ENCODE data around the gene CD200.

Gene CD200

DNA sequence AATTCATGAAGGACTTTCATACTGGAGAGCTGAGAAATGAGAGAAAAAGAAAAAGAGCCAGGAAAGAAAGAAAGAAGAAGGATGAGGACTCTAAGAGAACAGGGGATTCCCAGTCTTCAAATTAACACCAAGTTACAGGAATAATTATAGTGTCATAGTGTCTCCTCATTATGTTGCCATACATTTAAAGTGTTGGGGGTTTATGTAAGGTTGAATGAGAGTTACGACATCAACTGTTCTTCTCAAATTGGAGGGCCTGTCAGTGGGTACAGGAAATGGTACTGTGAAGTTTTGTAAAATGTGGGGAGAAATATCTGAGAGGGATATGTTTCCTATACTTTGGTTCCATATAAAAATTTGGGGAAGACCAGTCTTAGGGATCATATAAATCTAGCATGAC, 12.3 kb upstream of the CD200 start:
- Histone ChIP-seq H3K4me3 (ENCODE audit: low read depth, low read length) (no peak overlapping the region), H3K27me3 (ENCODE audit: insufficient read depth, low read depth, severe bottlenecking) (peaks cover 7% of the 10 kb centered on the region), H3K9me3 (ENCODE audit: severe bottlenecking) (peaks cover 3% of the 10 kb centered on the region), H3K36me3 (no peaks in the 10 kb centered on the region), H3K27ac (no peak overlapping the region)
- DNase-seq, result no peak
- TF ChIP-seq, protein P1, sequence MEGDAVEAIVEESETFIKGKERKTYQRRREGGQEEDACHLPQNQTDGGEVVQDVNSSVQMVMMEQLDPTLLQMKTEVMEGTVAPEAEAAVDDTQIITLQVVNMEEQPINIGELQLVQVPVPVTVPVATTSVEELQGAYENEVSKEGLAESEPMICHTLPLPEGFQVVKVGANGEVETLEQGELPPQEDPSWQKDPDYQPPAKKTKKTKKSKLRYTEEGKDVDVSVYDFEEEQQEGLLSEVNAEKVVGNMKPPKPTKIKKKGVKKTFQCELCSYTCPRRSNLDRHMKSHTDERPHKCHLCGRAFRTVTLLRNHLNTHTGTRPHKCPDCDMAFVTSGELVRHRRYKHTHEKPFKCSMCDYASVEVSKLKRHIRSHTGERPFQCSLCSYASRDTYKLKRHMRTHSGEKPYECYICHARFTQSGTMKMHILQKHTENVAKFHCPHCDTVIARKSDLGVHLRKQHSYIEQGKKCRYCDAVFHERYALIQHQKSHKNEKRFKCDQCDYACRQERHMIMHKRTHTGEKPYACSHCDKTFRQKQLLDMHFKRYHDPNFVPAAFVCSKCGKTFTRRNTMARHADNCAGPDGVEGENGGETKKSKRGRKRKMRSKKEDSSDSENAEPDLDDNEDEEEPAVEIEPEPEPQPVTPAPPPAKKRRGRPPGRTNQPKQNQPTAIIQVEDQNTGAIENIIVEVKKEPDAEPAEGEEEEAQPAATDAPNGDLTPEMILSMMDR (IDR thresholded peaks at IDR 0.05; ENCODE audit: low read depth, low read length), result no peak

- TF ChIP-seq, protein P1 (IDR thresholded peaks at IDR 0.05; ENCODE audit: low read depth, low read length), result no peak
- H3K27ac ChIP-seq, result no peak overlapping the region
- H3K36me3 ChIP-seq, result no peaks in the 10 kb centered on the region
- no peak overlapping the region for H3K4me3 ChIP-seq (ENCODE audit: low read depth, low read length)
- no peak for DNase-seq
- no peaks in the 10 kb centered on the region for H3K9me3 ChIP-seq (ENCODE audit: severe bottlenecking)
- peaks cover 7% of the 10 kb centered on the region for H3K27me3 ChIP-seq (ENCODE audit: insufficient read depth, low read depth, severe bottlenecking)
Measured at GRCh38 chr3:112321867-112322652, 10.9 kb upstream of the CD200 start.

GRCh38 chr3:112327371-112327951, 5.5 kb upstream of the CD200 start:
- Histone ChIP-seq H3K36me3 (no peaks in the 10 kb centered on the region), H3K4me3 (ENCODE audit: low read depth, low read length) (no peak overlapping the region), H3K27me3 (ENCODE audit: insufficient read depth, low read depth, severe bottlenecking) (peaks cover 6% of the 10 kb centered on the region), H3K27ac (no peak overlapping the region), H3K9me3 (ENCODE audit: severe bottlenecking) (no peaks in the 10 kb centered on the region)
- DNase-seq, result peak; percentile 26
- TF ChIP-seq, protein P1 (IDR thresholded peaks at IDR 0.05; ENCODE audit: low read depth, low read length), result peak; percentile 30

GRCh38 chr3:112331851-112332250, 1.1 kb upstream of the CD200 start:
- Histone ChIP-seq H3K4me3 (ENCODE audit: low read depth, low read length) (no peak overlapping the region), H3K27ac (no peak overlapping the region), H3K27me3 (ENCODE audit: insufficient read depth, low read depth, severe bottlenecking) (peaks cover 29% of the 10 kb centered on the region), H3K36me3 (no peaks in the 10 kb centered on the region), H3K9me3 (ENCODE audit: severe bottlenecking) (no peaks in the 10 kb centered on the region)
- TF ChIP-seq, protein P1 (IDR thresholded peaks at IDR 0.05; ENCODE audit: low read depth, low read length), result no peak
- DNase-seq, result no peak

DNA sequence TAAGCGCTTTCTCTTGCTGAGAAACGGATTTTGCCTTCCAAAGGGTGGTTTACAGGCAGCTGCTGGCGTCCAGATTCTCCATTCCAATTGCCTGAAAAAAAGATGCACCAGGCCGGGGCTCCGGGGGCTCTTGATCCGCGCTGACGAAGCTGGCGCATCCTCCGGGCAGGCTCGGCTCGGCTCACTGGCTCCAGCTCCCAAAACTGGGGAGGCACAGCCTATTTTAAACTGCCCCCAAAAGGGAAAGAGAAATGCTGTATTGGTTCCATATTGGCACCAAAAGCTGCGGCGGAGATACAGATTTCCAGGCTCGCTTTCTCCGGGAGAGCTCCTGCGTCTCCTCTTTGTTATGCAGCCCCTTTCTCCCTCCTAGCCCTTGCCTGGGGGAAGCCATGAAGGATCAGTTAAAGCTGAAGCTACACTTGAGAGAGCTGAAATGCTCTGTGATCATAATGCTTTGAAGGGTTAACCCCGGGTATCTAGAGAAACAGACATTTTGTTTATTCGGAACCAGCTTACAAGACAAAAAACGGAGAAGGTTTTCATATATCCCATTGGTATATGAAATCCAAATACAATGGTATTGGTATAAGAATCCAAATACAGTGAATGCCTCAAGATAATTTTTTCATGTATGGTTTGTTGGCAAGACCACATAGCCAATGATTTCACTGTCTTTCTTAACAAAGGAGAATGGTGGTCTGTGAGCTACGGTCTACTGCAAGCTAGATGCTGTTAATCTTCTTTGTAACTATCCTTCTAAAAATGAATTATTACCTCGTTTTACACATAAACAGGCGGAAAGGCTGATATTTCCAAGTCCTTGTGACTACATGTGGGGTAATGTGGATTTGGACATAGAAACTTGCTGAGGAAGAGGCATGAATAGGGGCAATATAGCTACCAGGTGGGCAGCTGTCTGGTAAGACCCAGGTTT, 693 bp downstream of the CD200 start:
- H3K27ac ChIP-seq, result no peak overlapping the region
- H3K36me3 ChIP-seq, result no peaks in the 10 kb centered on the region
- peak overlapping the region; percentile 42 for H3K4me3 ChIP-seq (ENCODE audit: low read depth, low read length)
- peaks cover 34% of the 10 kb centered on the region for H3K27me3 ChIP-seq (ENCODE audit: insufficient read depth, low read depth, severe bottlenecking)
- TF ChIP-seq, protein P1 (IDR thresholded peaks at IDR 0.05; ENCODE audit: low read depth, low read length), result no peak
- H3K9me3 ChIP-seq (ENCODE audit: severe bottlenecking), result no peaks in the 10 kb centered on the region
- no peak for DNase-seq

Measured in WERI-Rb-1 (cell line).